ENCODE measurements around the gene OTC.

The OTC gene

DNA sequence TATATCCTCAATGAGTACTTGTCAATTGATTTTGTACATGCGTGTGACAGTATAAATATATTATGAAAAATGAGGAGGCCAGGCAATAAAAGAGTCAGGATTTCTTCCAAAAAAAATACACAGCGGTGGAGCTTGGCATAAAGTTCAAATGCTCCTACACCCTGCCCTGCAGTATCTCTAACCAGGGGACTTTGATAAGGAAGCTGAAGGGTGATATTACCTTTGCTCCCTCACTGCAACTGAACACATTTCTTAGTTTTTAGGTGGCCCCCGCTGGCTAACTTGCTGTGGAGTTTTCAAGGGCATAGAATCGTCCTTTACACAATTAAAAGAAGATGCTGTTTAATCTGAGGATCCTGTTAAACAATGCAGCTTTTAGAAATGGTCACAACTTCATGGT, at the start of gene OTC:
OTC (plus strand) TSS at position 243 of the 400 bp plus-strand sequence; CDS start at position 336, 93 bp downstream.
- no peak for FAIRE-seq

DNA sequence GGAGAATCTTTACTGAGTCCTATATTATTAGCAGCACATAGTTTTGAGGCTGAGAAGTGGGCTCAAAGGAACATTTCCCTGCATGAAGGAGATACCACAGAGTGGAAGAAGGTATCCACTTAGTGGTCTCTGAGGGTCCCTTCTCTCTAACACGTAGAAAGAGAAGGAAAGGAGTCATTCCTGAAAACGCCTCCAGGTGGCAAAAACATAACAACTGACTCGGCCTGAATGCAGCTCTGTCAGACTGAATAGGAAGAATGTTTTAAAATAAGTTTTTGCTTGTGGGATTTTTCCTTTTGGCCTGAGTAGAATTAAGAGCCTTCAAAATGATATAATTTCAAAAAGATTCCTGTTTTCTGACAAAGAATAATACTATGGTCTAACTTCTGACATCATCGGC, 48.4 kb upstream of the OTC start:
- no peak for FAIRE-seq

- FAIRE-seq, result no peak
Observed at GRCh38 chrX:38305971-38306370, 46.4 kb upstream of the OTC start.

DNA sequence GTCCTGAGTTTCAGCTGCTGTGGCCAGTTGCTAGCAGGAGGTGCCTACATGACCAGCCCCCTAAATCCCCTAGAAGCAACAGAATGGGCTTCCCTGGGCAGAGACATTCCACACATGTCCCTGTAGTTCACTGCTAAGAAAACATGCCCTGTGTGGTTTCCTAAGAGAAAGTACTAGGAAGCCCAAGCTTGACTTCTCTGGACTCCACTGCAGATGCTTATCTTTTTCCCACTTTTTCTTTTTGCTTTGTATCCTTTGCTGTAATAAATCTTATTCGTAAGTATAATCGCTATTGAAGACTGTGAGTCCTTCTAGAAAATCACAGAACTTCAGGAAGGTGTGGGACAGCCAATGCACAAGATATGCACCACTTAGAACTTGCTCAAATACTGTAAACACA, 40.7 kb upstream of the OTC start:
- no peak for FAIRE-seq

DNA sequence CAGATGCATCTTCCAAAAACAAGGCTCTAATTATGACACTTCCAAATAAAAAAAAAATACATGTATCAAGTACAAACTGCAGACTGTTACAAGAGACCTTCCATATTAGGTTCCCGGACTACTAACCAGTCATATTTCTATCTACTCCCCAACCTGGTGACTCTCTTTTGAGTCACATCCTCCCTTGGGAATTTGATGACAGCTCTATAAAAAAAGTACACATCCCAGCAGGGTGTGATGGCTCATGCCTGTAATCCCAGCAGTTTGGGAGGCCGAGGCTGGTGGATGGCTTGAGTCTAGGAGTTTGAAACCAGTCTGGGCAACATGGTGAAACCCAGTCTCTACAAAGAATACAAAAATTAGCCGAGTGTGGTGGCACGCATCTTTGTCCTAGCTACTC, 40.0 kb upstream of the OTC start:
- no peak for FAIRE-seq

DNA sequence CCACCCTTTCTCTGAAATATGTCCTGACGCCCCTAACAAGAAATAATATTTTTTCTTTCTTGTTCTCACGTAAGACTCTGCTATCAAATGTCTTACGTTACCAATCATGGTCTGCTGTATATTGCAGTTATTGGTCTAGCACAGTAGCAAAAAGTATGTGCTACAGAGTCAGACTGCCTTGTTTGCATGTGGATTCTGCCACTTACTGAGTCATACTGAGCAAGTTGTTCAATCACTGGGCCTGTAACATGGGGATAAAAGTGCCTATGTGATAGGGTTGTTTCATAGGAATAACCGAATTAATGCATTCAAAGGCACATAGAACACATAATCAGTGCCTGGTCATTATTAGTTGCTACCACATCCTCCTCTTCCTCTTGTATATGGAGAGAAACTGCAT, 39.2 kb upstream of the OTC start:
- FAIRE-seq, result no peak

DNA sequence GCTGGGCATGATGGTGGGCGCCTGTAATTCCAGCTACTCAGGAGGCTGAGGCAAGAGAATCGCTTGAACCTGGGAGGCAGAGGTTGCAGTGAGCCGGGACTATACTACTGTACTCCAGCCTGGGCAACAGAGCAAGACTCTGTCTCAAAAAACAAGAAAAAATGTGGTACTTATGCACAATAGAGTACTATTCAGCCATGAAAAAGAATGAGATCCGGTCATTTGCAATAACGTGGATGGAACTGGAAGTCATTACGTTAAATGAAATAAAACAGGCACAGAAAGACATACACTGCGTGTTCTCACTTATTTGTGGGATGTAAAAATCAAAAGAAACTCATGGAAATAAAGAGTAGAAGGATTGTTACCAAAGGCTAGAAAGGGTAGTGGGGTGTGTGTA, 37.2 kb upstream of the OTC start:
- no peak for FAIRE-seq

GRCh38 chrX:38318196-38318595, 34.2 kb upstream of the OTC start:
- no peak for FAIRE-seq

DNA sequence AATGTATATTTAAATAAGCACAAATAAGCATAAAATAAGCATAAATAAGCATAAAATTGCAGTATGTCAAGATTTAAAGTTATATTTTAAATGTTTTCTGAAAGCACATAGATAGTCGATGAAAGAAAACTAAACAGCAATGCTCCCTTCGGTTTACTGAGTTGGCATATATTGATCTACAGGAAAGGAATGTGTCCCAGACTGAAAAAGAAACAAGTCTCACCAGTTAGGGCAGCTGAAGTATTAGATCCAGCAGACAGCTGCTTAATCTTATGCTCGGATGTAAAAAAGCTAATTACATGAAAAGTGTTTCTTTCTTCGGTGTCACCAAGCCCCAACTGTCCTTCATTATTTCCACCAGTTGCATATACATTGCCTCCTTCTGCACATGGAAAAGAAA, 33.8 kb upstream of the OTC start:
- FAIRE-seq, result no peak

DNA sequence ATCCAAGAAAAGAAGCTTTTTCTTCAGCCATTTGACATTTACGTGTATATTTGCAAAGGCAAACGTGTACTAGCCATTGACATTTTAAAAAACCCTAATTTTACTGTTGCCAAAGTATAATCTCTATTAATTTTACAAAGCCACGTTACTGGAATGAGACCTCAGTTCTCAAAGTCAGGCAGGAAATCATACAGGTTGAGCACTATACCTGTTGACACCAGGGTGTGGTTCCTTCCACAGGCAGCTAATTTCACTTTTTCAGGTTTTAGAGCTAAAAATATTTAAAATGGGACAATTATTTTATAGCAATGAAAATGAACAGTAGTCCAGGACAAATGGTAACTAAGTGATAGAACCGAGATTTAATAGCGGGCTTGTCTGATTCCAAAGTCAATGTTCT, 31.6 kb upstream of the OTC start:
- FAIRE-seq, result no peak

DNA sequence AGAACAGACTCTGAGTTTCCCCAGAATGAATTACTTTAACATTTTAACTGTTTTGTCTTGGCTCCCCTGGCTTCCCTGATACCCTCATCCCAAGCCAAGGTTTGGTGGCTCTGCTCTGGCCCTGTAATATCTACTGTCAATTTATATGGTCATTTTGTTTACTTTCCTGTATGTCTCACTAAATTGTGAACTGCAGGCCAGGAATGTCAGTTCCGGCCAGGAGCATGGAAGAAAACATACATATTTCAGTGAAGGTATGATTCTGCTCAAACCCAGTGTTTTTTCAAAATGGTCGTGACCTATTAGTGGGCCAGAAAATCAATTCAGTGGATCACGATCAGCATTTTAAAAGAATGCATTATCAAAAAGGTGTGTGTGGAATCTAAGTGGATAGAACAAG, 26.3 kb upstream of the OTC start:
- no peak for FAIRE-seq

GRCh38 chrX:38327007-38327774, 25.2 kb upstream of the OTC start, which contains the start of gene RPGR:
Gene RPGR (minus strand): TSS chrX:38327509. CDS start chrX:38327367, 142 bp downstream.
- no peak for FAIRE-seq

DNA sequence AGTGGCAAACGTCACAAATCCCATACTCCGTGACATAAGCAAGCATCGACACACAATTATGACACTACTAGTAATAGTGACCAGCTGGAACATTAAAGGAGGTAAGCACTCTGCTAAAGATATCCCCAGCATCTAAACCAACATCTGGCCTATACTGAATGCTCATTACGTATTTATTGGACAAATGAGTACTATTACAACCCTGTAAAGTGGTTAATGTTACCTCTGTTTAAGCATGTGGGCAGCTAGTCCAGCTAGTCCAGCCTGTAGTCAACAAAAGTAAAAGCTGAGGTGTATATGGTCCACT, 24.7 kb upstream of the OTC start:
- no peak for FAIRE-seq

- FAIRE-seq, result no peak
Observed at GRCh38 chrX:38332505-38332904, 19.9 kb upstream of the OTC start.

GRCh38 chrX:38335382-38335781, 17.0 kb upstream of the OTC start:
- FAIRE-seq, result no peak

GRCh38 chrX:38336538-38337240, 15.7 kb upstream of the OTC start:
- no peak for FAIRE-seq

DNA sequence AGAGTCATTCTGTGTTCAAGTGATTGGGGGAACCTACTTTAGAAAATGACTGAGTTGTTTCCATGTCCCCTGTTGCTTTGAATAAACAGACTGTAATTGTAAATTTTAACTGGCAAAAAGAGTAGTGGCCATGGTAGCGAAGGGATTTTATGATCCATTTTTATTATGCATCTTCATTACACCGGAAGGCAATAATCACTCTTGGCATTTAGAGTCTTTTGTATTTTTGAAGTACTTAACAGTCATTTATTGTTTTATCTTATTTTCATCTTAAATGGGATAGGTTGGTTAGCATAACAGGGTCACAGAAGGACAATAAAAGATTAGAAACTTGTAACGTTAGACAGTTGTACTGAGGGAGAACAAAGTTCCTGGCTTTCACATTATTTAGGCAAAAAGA, 11.0 kb upstream of the OTC start:
- no peak for FAIRE-seq

- FAIRE-seq, result no peak
Observed at GRCh38 chrX:38342853-38343778, 9.3 kb upstream of the OTC start.

- no peak for FAIRE-seq
Observed at GRCh38 chrX:38346150-38346549, 6.3 kb upstream of the OTC start.

DNA sequence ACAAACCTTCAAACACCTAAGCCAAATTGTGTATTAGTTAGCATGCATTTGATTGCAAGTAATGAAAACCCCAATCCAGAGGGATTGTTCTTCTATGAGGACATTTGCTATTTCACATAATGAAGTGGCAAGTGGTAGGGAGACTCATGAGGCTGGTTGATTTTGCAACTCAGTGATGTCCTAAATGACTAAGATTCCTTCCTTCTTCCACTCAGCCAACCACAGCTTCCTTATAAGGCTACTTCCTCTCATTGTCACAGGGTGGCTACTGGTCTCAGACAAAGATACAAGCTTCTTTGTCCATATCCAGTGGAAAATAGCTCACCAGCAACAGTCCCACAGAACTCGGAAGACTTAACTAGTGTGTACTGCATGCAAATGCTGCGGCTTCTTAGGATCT, 5.3 kb upstream of the OTC start:
- FAIRE-seq, result no peak

DNA sequence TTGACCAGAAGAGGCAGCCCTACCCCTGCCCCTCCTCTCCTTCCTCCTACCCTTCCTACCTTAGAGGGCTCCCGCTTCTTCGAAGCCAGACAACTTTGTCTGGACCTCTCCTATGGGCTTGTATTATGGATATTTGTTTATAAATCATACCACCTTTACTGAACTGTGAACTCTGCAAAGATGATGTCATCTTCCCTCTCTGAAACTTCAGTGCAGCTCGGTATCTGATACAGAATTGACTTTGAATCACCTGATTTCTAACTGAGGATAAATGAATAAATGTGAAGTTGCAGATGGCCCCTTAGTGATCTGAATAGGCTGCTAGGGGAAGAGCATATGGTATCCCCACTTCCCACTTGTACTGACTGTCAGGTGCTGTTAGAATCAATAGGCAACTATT, 1.1 kb upstream of the OTC start:
- FAIRE-seq, result no peak

DNA sequence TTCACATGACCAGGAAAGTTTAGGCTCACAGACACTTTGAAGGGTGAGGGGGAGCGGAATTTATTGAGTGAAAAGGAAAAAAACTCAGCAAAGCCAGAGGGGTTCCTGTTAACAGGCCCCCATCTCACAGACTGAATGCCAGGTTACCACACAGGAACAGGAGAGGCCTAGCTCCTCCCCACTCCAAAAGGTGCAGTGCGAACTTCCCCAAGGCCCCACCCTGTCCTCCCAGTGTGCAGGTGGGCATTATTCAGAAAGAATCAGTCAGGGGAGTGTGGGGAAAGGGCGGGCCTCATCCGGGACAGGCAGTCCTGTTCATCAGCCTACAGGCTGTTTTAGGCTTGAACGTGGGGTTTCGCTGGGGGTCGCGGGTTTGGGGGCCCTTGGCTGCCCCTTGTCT, 4.0 kb downstream of the OTC start:
- FAIRE-seq, result no peak
